GM20000 (cell line): ENCODE data around the gene ACOT13.
"Not testable (repeated sequence)": the region's sequence is repeated elsewhere in the genome, so short reads cannot be mapped to it uniquely, and the experiment has no call there.

Source experiments
- DNase-seq: peaks from one replicate; pipeline ENCODE4 v3.0.0; 2012; ENCODE audit warnings: low spot score
- CTCF ChIP-seq: IDR thresholded peaks from 2 replicates; pipeline ENCODE4 v1.5.1; 2012; ENCODE audit warnings: mild to moderate bottlenecking, control low read depth; ENCODE audit errors: extremely low read depth, missing control alignments

Gene ACOT13

GRCh38 chr6:24636681-24637080 is 30.2 kb upstream of the ACOT13 start:
- no peak for DNase-seq

DNA sequence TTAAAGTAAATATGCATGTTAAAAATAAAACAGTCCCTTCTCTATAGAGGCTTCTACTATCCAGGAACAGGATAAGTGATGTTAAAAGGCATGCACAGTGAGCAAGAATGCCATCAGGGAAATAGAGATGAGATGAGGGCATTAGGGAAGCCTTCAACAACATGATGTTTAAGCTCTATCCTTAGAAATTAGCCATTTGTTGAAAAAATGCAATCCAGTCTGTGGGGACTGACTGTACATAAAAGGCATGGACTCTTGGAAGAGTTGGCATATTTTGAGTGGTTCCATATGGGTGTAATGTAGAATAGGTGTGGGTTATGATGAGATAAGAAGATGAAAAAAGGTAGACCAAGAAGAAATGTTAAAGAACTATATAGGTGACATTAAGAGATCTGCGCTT is 26.7 kb upstream of the ACOT13 start:
- DNase-seq = no peak
- no peak for TF ChIP-seq CTCF

More at GRCh38 chr6:24636681-24637080, 30.2 kb upstream of the ACOT13 start:
- TF ChIP-seq CTCF = no peak

- DNase-seq = not testable (repeated sequence)
Observed at GRCh38 chr6:24640631-24641030, 26.2 kb upstream of the ACOT13 start.

DNA sequence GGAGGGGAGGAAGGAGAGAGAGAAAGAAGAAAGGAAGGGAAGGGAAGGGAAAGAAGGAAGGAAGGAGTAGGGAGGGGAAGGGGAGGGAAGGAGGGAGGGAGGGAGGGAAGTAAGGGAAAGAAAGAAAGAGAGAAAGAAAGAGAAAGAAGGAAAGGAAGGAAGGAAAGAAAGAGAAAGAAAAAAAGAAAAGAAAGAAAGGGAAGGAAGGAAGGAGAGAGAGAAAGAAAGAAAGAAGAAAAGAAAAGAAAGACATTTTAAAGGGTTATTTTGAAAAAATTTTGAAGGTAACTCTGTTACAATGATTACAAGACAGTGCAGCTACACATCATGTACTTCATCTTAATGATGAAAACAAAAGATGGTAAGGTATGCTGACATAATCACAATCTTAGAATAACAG is 24.8 kb upstream of the ACOT13 start:
- no peak for DNase-seq
- no peak for TF ChIP-seq CTCF

DNA sequence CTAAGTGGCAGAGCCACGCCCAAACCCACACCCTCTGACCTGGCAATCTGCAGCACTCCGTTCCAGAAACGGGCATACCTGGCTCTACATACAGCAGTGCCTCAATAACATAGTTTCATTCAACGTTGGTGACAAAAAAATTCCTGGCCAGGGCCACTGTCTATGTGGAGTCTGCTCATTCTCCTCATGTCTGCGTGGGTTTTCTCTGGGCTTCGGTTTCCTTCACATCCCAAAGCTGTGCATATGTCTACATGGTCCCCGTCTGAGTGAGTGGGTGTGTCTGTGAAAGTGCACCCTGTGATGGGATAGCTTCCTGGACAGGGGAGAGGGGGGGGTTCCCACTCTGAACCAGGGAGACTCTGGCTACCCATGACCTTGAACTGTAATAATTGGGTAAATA is 23.0 kb upstream of the ACOT13 start:
- DNase-seq = no peak
- TF ChIP-seq CTCF = no peak

GRCh38 chr6:24644377-24644776 is 22.5 kb upstream of the ACOT13 start:
- no peak for TF ChIP-seq CTCF
- DNase-seq = no peak

DNA sequence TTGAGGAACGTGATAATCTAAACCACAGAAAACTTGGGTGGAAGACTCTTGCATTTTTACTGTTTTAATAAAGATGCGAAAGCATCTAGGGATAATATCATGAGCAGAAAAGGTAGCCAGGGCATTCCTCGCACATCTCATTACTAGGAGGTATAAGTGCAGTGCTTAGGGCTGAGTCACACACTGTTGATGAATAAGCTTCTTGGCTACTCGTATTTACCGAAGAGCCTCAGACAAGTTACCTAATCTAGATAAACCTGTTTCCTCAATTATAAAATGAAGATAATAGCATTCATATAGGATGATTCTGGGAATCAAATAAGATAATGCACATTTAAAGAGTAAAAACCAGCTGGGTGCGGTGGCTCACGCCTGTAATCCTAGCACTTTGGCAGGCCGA is 20.1 kb upstream of the ACOT13 start:
- no peak for TF ChIP-seq CTCF
- DNase-seq = no peak

- TF ChIP-seq CTCF = no peak
- DNase-seq = no peak
Observed at GRCh38 chr6:24648276-24648675, 18.6 kb upstream of the ACOT13 start.
